PC-9 (cell line): ENCODE results near the gene SDK1. TPM values are rescaled to one million over a fixed set of nuclear protein-coding genes. Genes with fewer than 3 reads are reported as not detected.

Source experiments
- BruUV-seq: library from RNA; stranded (reverse); fragments of 400-500 nt; replicated peaks from 2 replicates; lab custom pipeline; 2021; lab: Mats Ljungman, UMichigan
- CTCF ChIA-PET: fragments of 300-600 bp; sonication (Branson Sonifier 250); formaldehyde crosslinking; loops from one replicate; lab custom pipeline; 2022; ENCODE audit warnings: antibody characterized with exemption; lab: Charles Lee
- POLR2A ChIA-PET: fragments of 300-600 bp; sonication (Branson Sonifier 250); formaldehyde crosslinking; loops from one replicate; lab custom pipeline; 2022; ENCODE audit warnings: antibody characterized with exemption; ENCODE audit not compliant: unreplicated experiment; lab: Charles Lee
- DNase-seq, 2 experiments: peaks; one replicate each; pipeline versions ENCODE4 v3.0.0 to v3.0.0-alpha.2; 2015 to 2022; ENCODE audit warnings: mixed read lengths in 1 of 2
- H2AFZ ChIP-seq: fragments of 200-600 bp; sonication (generic); 2 replicates; pipeline ENCODE4 v1.8.1; 2017; ENCODE audit warnings: antibody characterized with exemption
- H3F3A ChIP-seq: fragments of 200-600 bp; sonication (generic); 2 replicates; pipeline ENCODE4 v1.8.1; 2017; ENCODE audit warnings: antibody characterized with exemption, mild to moderate bottlenecking, low read depth; ENCODE audit not compliant: insufficient read depth
- H3K27ac ChIP-seq: fragments of 200-600 bp; sonication (generic); 2 replicates; pipeline ENCODE4 v1.6.1; 2016; ENCODE audit warnings: mixed run types
- H3K27me3 ChIP-seq: fragments of 200-600 bp; sonication (generic); 2 replicates; pipeline ENCODE4 v1.6.1; 2016; ENCODE audit warnings: low read depth, mixed run types; ENCODE audit not compliant: insufficient read depth
- H3K36me3 ChIP-seq: fragments of 200-600 bp; sonication (generic); 2 replicates; pipeline ENCODE4 v1.6.1; 2016; ENCODE audit warnings: low read depth, mixed run types
- H3K4me1 ChIP-seq: fragments of 200-600 bp; sonication (generic); replicated peaks from 2 replicates; pipeline ENCODE4 v1.6.1; 2016; ENCODE audit warnings: mixed run types; ENCODE audit not compliant: insufficient read depth
- H3K4me2 ChIP-seq: fragments of 200-600 bp; sonication (generic); 2 replicates; pipeline ENCODE4 v1.6.1; 2017; ENCODE audit warnings: mixed run types
- H3K4me3 ChIP-seq: fragments of 200-600 bp; sonication (generic); 2 replicates; pipeline ENCODE4 v1.6.1; 2016; ENCODE audit warnings: mixed run types
- H3K79me2 ChIP-seq: fragments of 200-600 bp; sonication (generic); 2 replicates; pipeline ENCODE4 v1.6.1; 2017; ENCODE audit warnings: low read depth, mixed run types
- H3K9me2 ChIP-seq: fragments of 200-600 bp; sonication (generic); 2 replicates; pipeline ENCODE4 v1.8.1; 2017; ENCODE audit warnings: mild to moderate bottlenecking; ENCODE audit not compliant: insufficient read depth
- H3K9me3 ChIP-seq: fragments of 200-600 bp; sonication (generic); 2 replicates; pipeline ENCODE4 v1.8.1; 2016; ENCODE audit warnings: low read depth; ENCODE audit not compliant: insufficient read depth
- H4K20me1 ChIP-seq: fragments of 200-600 bp; sonication (generic); 2 replicates; pipeline ENCODE4 v1.8.1; 2017; ENCODE audit not compliant: insufficient read depth
- EZH2 ChIP-seq: fragments of 200-600 bp; sonication (generic); IDR thresholded peaks from 2 replicates; pipeline ENCODE4 v1.8.0; 2017; ENCODE audit warnings: antibody characterized with exemption, low read depth
- intact Hi-C: fragments of 100-400 bp; cut with micrococcal nuclease; formaldehyde crosslinking; loops from one replicate; pipeline ENCODE4 v1.10.0; 2022; ENCODE audit not compliant: unreplicated experiment
- total RNA-seq: library from RNA; stranded (reverse); gene quantifications from 2 replicates; pipeline ENCODE4 v1.2.3, GENCODE V29; 2021
- TF ChIP-seq, protein P1 (sequence below): fragments of 200-600 bp; sonication (generic); conservative IDR thresholded peaks from 2 replicates; pipeline ENCODE4 v1.6.1; 2017; ENCODE audit warnings: mixed run types, antibody characterized with exemption, mild to moderate bottlenecking, moderate library complexity

Gene SDK1
- total RNA-seq, 1 experiment from 2014 or later = not detected

DNA sequence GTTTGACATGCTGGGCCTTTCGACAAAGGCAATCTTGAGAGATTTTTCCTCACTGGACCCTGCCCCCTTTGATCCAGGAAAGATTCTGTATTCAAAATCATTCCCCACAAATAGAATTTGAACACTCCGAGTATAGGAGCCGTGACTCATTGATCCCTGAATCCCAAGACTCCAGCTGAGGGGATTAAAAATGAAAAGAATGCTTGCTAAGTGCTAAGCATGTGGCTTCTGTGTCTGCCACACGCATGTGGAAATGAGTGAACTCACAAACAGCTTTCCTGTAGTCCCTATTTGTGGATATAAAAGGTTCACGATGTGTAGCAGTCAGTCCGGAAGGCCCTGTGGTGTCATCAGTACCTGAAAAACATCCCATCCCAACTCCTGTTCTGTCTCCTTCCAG lies 674.3 kb downstream of the SDK1 start:
- no peak for DNase-seq
- CTCF ChIA-PET = no interaction called here
- no peak overlapping the region for H2AFZ ChIP-seq
- POLR2A ChIA-PET = no interaction called here
- H3F3A ChIP-seq = no peaks in the 10 kb centered on the region
- H3K79me2 ChIP-seq = no peaks in the 10 kb centered on the region
- no peaks in the 10 kb centered on the region for H3K4me1 ChIP-seq
- intact Hi-C loops = no loop called here
- no peaks in the 10 kb centered on the region for H4K20me1 ChIP-seq
- no peak overlapping the region for H3K27ac ChIP-seq
- no TSS peak for BruUV-seq
- H3K4me3 ChIP-seq = no peak overlapping the region
- no peaks in the 10 kb centered on the region for H3K9me2 ChIP-seq
- H3K27me3 ChIP-seq = peaks cover 65% of the 10 kb centered on the region
- no peaks in the 10 kb centered on the region for H3K36me3 ChIP-seq
- TF ChIP-seq EZH2 = no peak
- TF ChIP-seq, protein P1, sequence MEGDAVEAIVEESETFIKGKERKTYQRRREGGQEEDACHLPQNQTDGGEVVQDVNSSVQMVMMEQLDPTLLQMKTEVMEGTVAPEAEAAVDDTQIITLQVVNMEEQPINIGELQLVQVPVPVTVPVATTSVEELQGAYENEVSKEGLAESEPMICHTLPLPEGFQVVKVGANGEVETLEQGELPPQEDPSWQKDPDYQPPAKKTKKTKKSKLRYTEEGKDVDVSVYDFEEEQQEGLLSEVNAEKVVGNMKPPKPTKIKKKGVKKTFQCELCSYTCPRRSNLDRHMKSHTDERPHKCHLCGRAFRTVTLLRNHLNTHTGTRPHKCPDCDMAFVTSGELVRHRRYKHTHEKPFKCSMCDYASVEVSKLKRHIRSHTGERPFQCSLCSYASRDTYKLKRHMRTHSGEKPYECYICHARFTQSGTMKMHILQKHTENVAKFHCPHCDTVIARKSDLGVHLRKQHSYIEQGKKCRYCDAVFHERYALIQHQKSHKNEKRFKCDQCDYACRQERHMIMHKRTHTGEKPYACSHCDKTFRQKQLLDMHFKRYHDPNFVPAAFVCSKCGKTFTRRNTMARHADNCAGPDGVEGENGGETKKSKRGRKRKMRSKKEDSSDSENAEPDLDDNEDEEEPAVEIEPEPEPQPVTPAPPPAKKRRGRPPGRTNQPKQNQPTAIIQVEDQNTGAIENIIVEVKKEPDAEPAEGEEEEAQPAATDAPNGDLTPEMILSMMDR = no peak
- H3K9me3 ChIP-seq = no peaks in the 10 kb centered on the region
- no peak overlapping the region for H3K4me2 ChIP-seq

- Histone ChIP-seq H3K4me1 (no peaks in the 10 kb centered on the region), H3K27ac (no peak overlapping the region), H2AFZ (no peak overlapping the region), H3K4me2 (no peak overlapping the region), H3K9me3 (no peaks in the 10 kb centered on the region), H3F3A (no peaks in the 10 kb centered on the region), H3K36me3 (no peaks in the 10 kb centered on the region), H3K9me2 (no peaks in the 10 kb centered on the region), H4K20me1 (no peaks in the 10 kb centered on the region), H3K79me2 (no peaks in the 10 kb centered on the region), H3K4me3 (no peak overlapping the region), H3K27me3 (peaks cover 60% of the 10 kb centered on the region)
- intact Hi-C loops = no loop called here
- no peak for DNase-seq
- TF ChIP-seq, protein P1 = no peak
- TF ChIP-seq EZH2 = no peak
- ChIA-PET POLR2A (no interaction called here), CTCF (no interaction called here)
- BruUV-seq = no TSS peak
Measured at GRCh38 chr7:3977391-3977790, 676.3 kb downstream of the SDK1 start.

GRCh38 chr7:3978839-3979238 lies 677.8 kb downstream of the SDK1 start:
- H3K4me1 ChIP-seq = no peaks in the 10 kb centered on the region
- H3K4me2 ChIP-seq = no peak overlapping the region
- no peaks in the 10 kb centered on the region for H3K79me2 ChIP-seq
- H3F3A ChIP-seq = no peaks in the 10 kb centered on the region
- no peaks in the 10 kb centered on the region for H3K9me2 ChIP-seq
- no peaks in the 10 kb centered on the region for H3K9me3 ChIP-seq
- H2AFZ ChIP-seq = no peak overlapping the region
- H3K4me3 ChIP-seq = no peak overlapping the region
- ChIA-PET CTCF (no interaction called here), POLR2A (no interaction called here)
- DNase-seq = no peak
- BruUV-seq = no TSS peak
- no peak overlapping the region for H3K27ac ChIP-seq
- TF ChIP-seq, protein P1 = no peak
- TF ChIP-seq EZH2 = no peak
- H3K27me3 ChIP-seq = peaks cover 60% of the 10 kb centered on the region
- no peaks in the 10 kb centered on the region for H4K20me1 ChIP-seq
- intact Hi-C loops = no loop called here
- no peaks in the 10 kb centered on the region for H3K36me3 ChIP-seq
